HepG2 (cell line): ENCODE data around the gene DAPK1. TPM values are rescaled to one million over a fixed set of nuclear protein-coding genes. Genes with fewer than 3 reads are reported as not detected.

Experiments used
- ATAC-seq: fragments of 200-7000 bp; cut with Tn5 transposase; 3 replicates; pipeline ENCODE4 v1.9.1; 2020; ENCODE audit warnings: mild to moderate bottlenecking, moderate library complexity
- BruUV-seq: library from RNA; stranded (reverse); fragments of 400-500 nt; replicated peaks from 2 replicates; lab custom pipeline; 2021; lab: Mats Ljungman, UMichigan
- CTCF ChIA-PET: fragments of 300-600 bp; formaldehyde crosslinking; extraction: SDS; loops from one replicate; lab custom pipeline; 2021; ENCODE audit warnings: low total read pairs, inconsistent platforms, low intra/inter-chr PET ratio; lab: Yijun Ruan, JAX
- POLR2A ChIA-PET: fragments of 350-600 bp; sonication (Branson Sonifier 250); formaldehyde crosslinking; loops from one replicate; lab custom pipeline; 2020; ENCODE audit warnings: antibody characterized with exemption, inconsistent platforms; lab: Yijun Ruan, JAX
- DNase-seq: peaks from one replicate; pipeline ENCODE4 v3.0.0-alpha.2; 2015; ENCODE audit warnings: low spot score
- FAIRE-seq: peaks from 3 replicates; lab custom pipeline; 2011; peaks lifted over from hg19 to GRCh38; lab: Jason Lieb, UNC
- H2AFZ ChIP-seq: one replicate; pipeline ENCODE4 v1.6.1; 2011; ENCODE audit warnings: low read length, inconsistent platforms
- H3K27ac ChIP-seq: fragments of 300-600 bp; 3 replicates; pipeline ENCODE4 v1.8.0; 2011; ENCODE audit warnings: mixed run types, mild to moderate bottlenecking, mixed read lengths, low read length, inconsistent platforms; ENCODE audit not compliant: insufficient read depth; ENCODE audit errors: extremely low read length
- H3K27me3 ChIP-seq, 2 experiments: fragments of 200-600 bp in 1 of 2; 2 replicates in 1 of 2; 3 replicates in 1 of 2; pipeline versions ENCODE4 v1.6.0 to v1.8.0; 2011; ENCODE audit warnings: low read length in 2 of 2, mild to moderate bottlenecking in 2 of 2, moderate library complexity in 2 of 2, inconsistent platforms in 1 of 2; ENCODE audit not compliant: insufficient read depth in 2 of 2, control insufficient read depth in 1 of 2
- H3K36me3 ChIP-seq, 2 experiments: fragments of 200-600 bp in 1 of 2; replicated peaks in 1 of 2; 2 replicates in 1 of 2; 3 replicates in 1 of 2; pipeline versions ENCODE4 v1.5.1 to v1.8.0; 2011; ENCODE audit warnings: low read length in 2 of 2, inconsistent platforms in 1 of 2; ENCODE audit not compliant: insufficient read depth in 2 of 2, control insufficient read depth in 1 of 2
- H3K4me1 ChIP-seq: 2 replicates; pipeline ENCODE4 v1.5.1; 2012; ENCODE audit warnings: low read length, inconsistent platforms; ENCODE audit not compliant: insufficient read depth
- H3K4me2 ChIP-seq: 2 replicates; pipeline ENCODE4 v1.6.0; 2011; ENCODE audit warnings: low read depth, low read length, inconsistent platforms
- H3K4me3 ChIP-seq, 3 experiments: fragments of 200-600 bp in 1 of 3; sonication (generic), shearing (Covaris generic) in 1 of 3; replicated peaks in 1 of 3; 2 replicates each; pipeline ENCODE4 v1.5.1; 2011 to 2016; ENCODE audit warnings: low read length in 3 of 3, inconsistent platforms in 2 of 3, low read depth in 2 of 3, mild to moderate bottlenecking in 2 of 3, control low read depth in 1 of 3, mixed read lengths in 1 of 3; ENCODE audit not compliant: insufficient read depth in 1 of 3
- H3K79me2 ChIP-seq: one replicate; pipeline ENCODE4 v1.6.1; 2011; ENCODE audit warnings: low read length, inconsistent platforms; ENCODE audit not compliant: insufficient read depth
- H3K9ac ChIP-seq: 2 replicates; pipeline ENCODE4 v1.6.0; 2011; ENCODE audit warnings: mild to moderate bottlenecking, low read depth, low read length, inconsistent platforms; ENCODE audit not compliant: insufficient read depth
- H3K9me3 ChIP-seq: 2 replicates; pipeline ENCODE4 v1.5.1; 2012; ENCODE audit warnings: mild to moderate bottlenecking, low read length
- H4K20me1 ChIP-seq: 2 replicates; pipeline ENCODE4 v1.6.0; 2011; ENCODE audit warnings: inconsistent platforms, mild to moderate bottlenecking, low read length, moderate library complexity; ENCODE audit not compliant: insufficient read depth
- HIVEP1 ChIP-seq: sonication (generic); formaldehyde crosslinking; IDR thresholded peaks from 2 replicates; pipeline ENCODE4 v1.4.0; 2020; ENCODE audit warnings: mild to moderate bottlenecking, missing genetic modification reagents
- MLLT10 ChIP-seq: sonication (generic); formaldehyde crosslinking; IDR thresholded peaks from 2 replicates; pipeline ENCODE4 v1.4.0; 2020; ENCODE audit warnings: missing genetic modification reagents
- MXI1 ChIP-seq: IDR thresholded peaks from 3 replicates; pipeline ENCODE4 v1.6.1; 2012; ENCODE audit warnings: low read depth, low read length, inconsistent platforms, borderline replicate concordance
- PCBP1 ChIP-seq: fragments of 200-400 bp; formaldehyde crosslinking; IDR thresholded peaks from 2 replicates; pipeline ENCODE4 v1.6.1; 2017; ENCODE audit warnings: mild to moderate bottlenecking, low read depth, low read length, borderline replicate concordance
- RAD51 ChIP-seq: fragments of 450-650 bp; IDR thresholded peaks from 2 replicates; pipeline ENCODE4 v1.6.1; 2016; ENCODE audit warnings: borderline replicate concordance
- SALL2 ChIP-seq: sonication (generic); formaldehyde crosslinking; IDR thresholded peaks from 2 replicates; pipeline ENCODE4 v1.8.1; 2023; ENCODE audit warnings: mild to moderate bottlenecking, missing genetic modification reagents, inconsistent platforms
- ZNF17 ChIP-seq: sonication (generic); formaldehyde crosslinking; IDR thresholded peaks from 2 replicates; pipeline ENCODE4 v1.5.0; 2020; ENCODE audit warnings: mild to moderate bottlenecking, missing genetic modification reagents
- ZNF564 ChIP-seq: sonication (generic); formaldehyde crosslinking; IDR thresholded peaks from 2 replicates; pipeline ENCODE4 v1.8.1; 2023; ENCODE audit warnings: mild to moderate bottlenecking, missing genetic modification reagents
- ZNF569 ChIP-seq: sonication (generic); formaldehyde crosslinking; IDR thresholded peaks from 2 replicates; pipeline ENCODE4 v1.5.0; 2020; ENCODE audit warnings: mild to moderate bottlenecking, missing genetic modification reagents, moderate library complexity, borderline replicate concordance
- ZNF678 ChIP-seq: sonication (generic); formaldehyde crosslinking; IDR thresholded peaks from 2 replicates; pipeline ENCODE4 v1.4.0; 2020; ENCODE audit warnings: mild to moderate bottlenecking, missing genetic modification reagents
- WGBS: methylation state at CpG from one replicate; pipeline ENCODE4 v1.1.6; 2017; ENCODE audit warnings: low lambda C conversion rate; 5-methylcytosine and 5-hydroxymethylcytosine counted together
- in situ Hi-C: cut with HindIII; loops from 2 replicates; pipeline ENCODE4 v1.10.0; 2017; ENCODE audit warnings: low pct_unique_long_range_greater_than_20kb; ENCODE audit not compliant: extremely low pct_ligation_motif_present
- intact Hi-C: fragments of 100-400 bp; cut with micrococcal nuclease; formaldehyde crosslinking; loops from one replicate; pipeline ENCODE4 v1.10.0; 2022; ENCODE audit not compliant: unreplicated experiment
- polyA plus RNA-seq, 8 experiments: library from polyadenylated mRNA; depleted of rRNA in 3 of 8; stranded (reverse) in 7 of 8; unstranded in 1 of 8; fragments of >200 nt; fragmentation: Illumina TruSeq in 4 of 8; extraction: Trizol in 4 of 8; gene quantifications; 2 replicates each; pipeline versions ENCODE4 v1.2.1 to v1.2.3, GENCODE V29; 2011 to 2016; ENCODE audit warnings: low read depth in 4 of 8, missing spikeins in 1 of 8, mixed read lengths in 1 of 8; ENCODE audit not compliant: insufficient read depth in 1 of 8
- total RNA-seq, 5 experiments: library from RNA; depleted of rRNA; stranded (reverse); fragments of >200 nt; fragmentation: Illumina TruSeq; extraction: Trizol; gene quantifications; 2 replicates each; pipeline ENCODE4 v1.2.3, GENCODE V29; 2016; ENCODE audit warnings: low read depth in 1 of 5
- TF ChIP-seq, protein P1 (sequence below): sonication (generic); formaldehyde crosslinking; IDR thresholded peaks from 2 replicates; pipeline ENCODE4 v1.4.0; 2020; ENCODE audit warnings: missing genetic modification reagents, borderline replicate concordance
- TF ChIP-seq, protein P2 (sequence below): sonication (generic); formaldehyde crosslinking; IDR thresholded peaks from 2 replicates; pipeline ENCODE4 v1.4.0; 2020; ENCODE audit warnings: missing genetic modification reagents

Gene DAPK1
- total and polyA plus RNA-seq, 2 of the 13 experiments (the other 11 are each of a cell fraction or from before 2014, with no cell fraction given) = 35.7 to 35.9 TPM

DNA sequence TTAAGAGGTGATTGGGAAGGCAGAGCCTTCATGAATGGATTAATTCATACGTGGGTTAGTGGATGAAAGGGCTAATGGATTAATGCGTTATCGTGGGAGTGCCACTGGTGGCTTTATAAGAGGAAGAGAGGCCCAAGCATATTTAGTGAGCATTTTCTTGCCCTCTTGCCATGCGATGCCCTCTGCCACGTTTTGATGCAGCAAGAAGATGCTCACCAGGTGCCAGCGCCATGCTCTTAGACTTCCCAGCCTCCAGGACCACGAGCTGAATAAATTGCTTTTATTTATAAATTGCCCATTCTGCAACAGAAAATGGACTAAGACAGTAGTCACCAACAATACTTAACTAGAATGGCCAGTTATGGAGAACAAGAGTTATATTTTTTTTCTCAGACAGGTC is 24.2 kb downstream of the DAPK1 start:
- Histone ChIP-seq H3K9ac (no peak overlapping the region), H3K36me3 (peaks cover 2 to 5% of the 10 kb centered on the region in 2 experiments; a peak in 2 of 5 replicates), H3K4me2 (no peak overlapping the region), H3K4me1 (peaks cover 8% of the 10 kb centered on the region; the same call in 1 of the 2 replicates), H4K20me1 (no peaks in the 10 kb centered on the region), H2AFZ (no peak overlapping the region), H3K79me2 (peaks cover 15% of the 10 kb centered on the region), H3K27ac (no peak overlapping the region), H3K27me3 (no peaks in the 10 kb centered on the region), H3K4me3 (no peak overlapping the region), H3K9me3 (no peaks in the 10 kb centered on the region)
- DNase-seq (no peak), ATAC-seq (no peak), FAIRE-seq (no peak)
- intact Hi-C loops = no loop called here
- WGBS = 85% methylated on average over 7 of the region's 7 CpGs
- ChIA-PET POLR2A (interaction anchor here (1.8 kb wide), 1 partner anchor 49 kb away, joined by 5 read pairs; no protein-coding TSS in a partner anchor), CTCF (no interaction called here)
- in situ Hi-C loops = no loop called here
- BruUV-seq = no TSS peak
- peak; percentile 79; the same call in 1 of the 2 replicates for TF ChIP-seq ZNF564 (CRISPR knock-in tag)
- TF ChIP-seq MLLT10 = no peak

- no peak for DNase-seq
- Histone ChIP-seq H3K4me2 (no peak overlapping the region), H3K27me3 (no peaks in the 10 kb centered on the region), H3K4me3 (no peak overlapping the region), H3K36me3 (peaks cover 2 to 5% of the 10 kb centered on the region in 2 experiments; a peak in 1 of 5 replicates), H4K20me1 (no peaks in the 10 kb centered on the region), H3K9ac (no peak overlapping the region), H3K79me2 (peaks cover 13% of the 10 kb centered on the region), H3K9me3 (no peaks in the 10 kb centered on the region), H2AFZ (no peak overlapping the region), H3K4me1 (peaks cover 8% of the 10 kb centered on the region; the same call in 1 of the 2 replicates), H3K27ac (no peak overlapping the region)
- in situ Hi-C loops = no loop called here
- no TSS peak for BruUV-seq
- ATAC-seq = no peak
- ChIA-PET CTCF (no interaction called here), POLR2A (no interaction called here)
- no peak for FAIRE-seq
- intact Hi-C loops = no loop called here
- 73% methylated on average over 2 of the region's 5 CpGs for WGBS
- TF ChIP-seq ZNF569 (no peak), ZNF678 (CRISPR knock-in tag) (no peak), PCBP1 (no peak), MXI1 (no peak), SALL2 (CRISPR knock-in tag) (no peak), RAD51 (no peak), HIVEP1 (CRISPR knock-in tag) (no peak), ZNF17 (CRISPR knock-in tag) (no peak)
- TF ChIP-seq, protein P1, sequence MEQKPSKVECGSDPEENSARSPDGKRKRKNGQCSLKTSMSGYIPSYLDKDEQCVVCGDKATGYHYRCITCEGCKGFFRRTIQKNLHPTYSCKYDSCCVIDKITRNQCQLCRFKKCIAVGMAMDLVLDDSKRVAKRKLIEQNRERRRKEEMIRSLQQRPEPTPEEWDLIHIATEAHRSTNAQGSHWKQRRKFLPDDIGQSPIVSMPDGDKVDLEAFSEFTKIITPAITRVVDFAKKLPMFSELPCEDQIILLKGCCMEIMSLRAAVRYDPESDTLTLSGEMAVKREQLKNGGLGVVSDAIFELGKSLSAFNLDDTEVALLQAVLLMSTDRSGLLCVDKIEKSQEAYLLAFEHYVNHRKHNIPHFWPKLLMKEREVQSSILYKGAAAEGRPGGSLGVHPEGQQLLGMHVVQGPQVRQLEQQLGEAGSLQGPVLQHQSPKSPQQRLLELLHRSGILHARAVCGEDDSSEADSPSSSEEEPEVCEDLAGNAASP (CRISPR knock-in tag) = no peak
- TF ChIP-seq, protein P2, sequence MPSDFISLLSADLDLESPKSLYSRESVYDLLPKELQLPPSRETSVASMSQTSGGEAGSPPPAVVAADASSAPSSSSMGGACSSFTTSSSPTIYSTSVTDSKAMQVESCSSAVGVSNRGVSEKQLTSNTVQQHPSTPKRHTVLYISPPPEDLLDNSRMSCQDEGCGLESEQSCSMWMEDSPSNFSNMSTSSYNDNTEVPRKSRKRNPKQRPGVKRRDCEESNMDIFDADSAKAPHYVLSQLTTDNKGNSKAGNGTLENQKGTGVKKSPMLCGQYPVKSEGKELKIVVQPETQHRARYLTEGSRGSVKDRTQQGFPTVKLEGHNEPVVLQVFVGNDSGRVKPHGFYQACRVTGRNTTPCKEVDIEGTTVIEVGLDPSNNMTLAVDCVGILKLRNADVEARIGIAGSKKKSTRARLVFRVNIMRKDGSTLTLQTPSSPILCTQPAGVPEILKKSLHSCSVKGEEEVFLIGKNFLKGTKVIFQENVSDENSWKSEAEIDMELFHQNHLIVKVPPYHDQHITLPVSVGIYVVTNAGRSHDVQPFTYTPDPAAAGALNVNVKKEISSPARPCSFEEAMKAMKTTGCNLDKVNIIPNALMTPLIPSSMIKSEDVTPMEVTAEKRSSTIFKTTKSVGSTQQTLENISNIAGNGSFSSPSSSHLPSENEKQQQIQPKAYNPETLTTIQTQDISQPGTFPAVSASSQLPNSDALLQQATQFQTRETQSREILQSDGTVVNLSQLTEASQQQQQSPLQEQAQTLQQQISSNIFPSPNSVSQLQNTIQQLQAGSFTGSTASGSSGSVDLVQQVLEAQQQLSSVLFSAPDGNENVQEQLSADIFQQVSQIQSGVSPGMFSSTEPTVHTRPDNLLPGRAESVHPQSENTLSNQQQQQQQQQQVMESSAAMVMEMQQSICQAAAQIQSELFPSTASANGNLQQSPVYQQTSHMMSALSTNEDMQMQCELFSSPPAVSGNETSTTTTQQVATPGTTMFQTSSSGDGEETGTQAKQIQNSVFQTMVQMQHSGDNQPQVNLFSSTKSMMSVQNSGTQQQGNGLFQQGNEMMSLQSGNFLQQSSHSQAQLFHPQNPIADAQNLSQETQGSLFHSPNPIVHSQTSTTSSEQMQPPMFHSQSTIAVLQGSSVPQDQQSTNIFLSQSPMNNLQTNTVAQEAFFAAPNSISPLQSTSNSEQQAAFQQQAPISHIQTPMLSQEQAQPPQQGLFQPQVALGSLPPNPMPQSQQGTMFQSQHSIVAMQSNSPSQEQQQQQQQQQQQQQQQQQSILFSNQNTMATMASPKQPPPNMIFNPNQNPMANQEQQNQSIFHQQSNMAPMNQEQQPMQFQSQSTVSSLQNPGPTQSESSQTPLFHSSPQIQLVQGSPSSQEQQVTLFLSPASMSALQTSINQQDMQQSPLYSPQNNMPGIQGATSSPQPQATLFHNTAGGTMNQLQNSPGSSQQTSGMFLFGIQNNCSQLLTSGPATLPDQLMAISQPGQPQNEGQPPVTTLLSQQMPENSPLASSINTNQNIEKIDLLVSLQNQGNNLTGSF (CRISPR knock-in tag) = no peak
Measured at GRCh38 chr9:87524061-87524460, 26.4 kb downstream of the DAPK1 start.
